ENCODE data around the gene WDR59.
A peak's percentile ranks its signal among the peaks of the same experiment; 100 is the strongest.

WDR59 gene

GRCh38 chr16:74987027-74987681, 2.2 kb upstream of the WDR59 start:
- Histone ChIP-seq H3K27me3 (ENCODE audit: control insufficient read depth, insufficient read depth, low read length, poor library complexity, severe bottlenecking) (no peaks in the 10 kb centered on the region), H3K4me1 (ENCODE audit: control insufficient read depth, insufficient read depth, low read length) (peaks cover 7% of the 10 kb centered on the region), H3K4me3 (ENCODE audit: insufficient read depth, low read depth, low read length) (no peak overlapping the region), H3K36me3 (ENCODE audit: control insufficient read depth, insufficient read depth, low read length) (no peaks in the 10 kb centered on the region), H3K27ac (ENCODE audit: insufficient read depth, low read depth, low read length, poor library complexity, severe bottlenecking) (no peak overlapping the region), H3K9me3 (ENCODE audit: control insufficient read depth, low read length) (no peaks in the 10 kb centered on the region)
- 83 to 84% methylated on average over 8 of the region's 8 CpGs for WGBS, 2 experiments

DNA sequence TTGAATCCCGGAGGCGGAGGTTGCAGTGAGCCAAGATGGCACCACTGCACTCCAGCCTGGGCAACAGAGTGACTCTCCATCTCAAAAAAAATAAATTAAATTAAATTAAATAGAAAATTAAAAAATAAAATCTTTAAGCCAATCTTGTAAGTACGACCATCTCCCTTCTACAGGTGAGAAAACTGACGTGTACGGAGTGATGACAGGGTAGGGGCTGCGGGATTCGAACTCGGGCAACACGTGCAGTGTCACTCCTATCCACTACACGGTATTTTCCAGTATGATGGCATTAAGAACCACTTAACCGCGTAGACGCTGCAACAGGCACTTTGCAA, 762 bp downstream of the WDR59 start:
- Histone ChIP-seq H3K27me3 (ENCODE audit: control insufficient read depth, insufficient read depth, low read length, poor library complexity, severe bottlenecking) (no peaks in the 10 kb centered on the region), H3K36me3 (ENCODE audit: control insufficient read depth, insufficient read depth, low read length) (no peaks in the 10 kb centered on the region), H3K27ac (ENCODE audit: insufficient read depth, low read depth, low read length, poor library complexity, severe bottlenecking) (no peak overlapping the region), H3K9me3 (ENCODE audit: control insufficient read depth, low read length) (no peaks in the 10 kb centered on the region), H3K4me3 (ENCODE audit: insufficient read depth, low read depth, low read length) (peak overlapping the region; percentile 95), H3K4me1 (ENCODE audit: control insufficient read depth, insufficient read depth, low read length) (no peaks in the 10 kb centered on the region)
- WGBS, 2 experiments, result 44 to 46% methylated on average over 11 of the region's 13 CpGs

DNA sequence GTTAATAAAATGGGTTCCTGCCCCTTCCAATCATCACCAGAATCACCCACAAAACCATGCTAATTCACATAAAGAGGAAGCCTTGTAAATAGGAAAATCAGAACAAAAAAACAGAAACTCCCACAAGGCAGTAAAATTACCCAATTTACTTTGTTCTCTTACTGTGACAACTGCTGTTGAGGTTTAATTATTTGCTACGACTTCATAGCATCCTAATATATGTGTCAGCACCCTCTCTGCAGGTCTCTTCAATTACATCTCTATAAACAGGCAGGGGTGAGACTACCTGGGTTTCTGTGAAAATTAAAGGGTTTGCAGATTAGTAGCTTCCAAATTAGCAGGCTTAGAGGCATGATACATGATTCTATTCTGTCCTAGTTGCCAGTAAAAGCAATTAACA, 2.7 kb downstream of the WDR59 start:
- WGBS, 2 experiments, result 100% methylated on average over 1 of the region's 1 CpG
- Histone ChIP-seq H3K27ac (ENCODE audit: insufficient read depth, low read depth, low read length, poor library complexity, severe bottlenecking) (no peak overlapping the region), H3K9me3 (ENCODE audit: control insufficient read depth, low read length) (no peaks in the 10 kb centered on the region), H3K4me3 (ENCODE audit: insufficient read depth, low read depth, low read length) (no peak overlapping the region), H3K36me3 (ENCODE audit: control insufficient read depth, insufficient read depth, low read length) (no peaks in the 10 kb centered on the region), H3K27me3 (ENCODE audit: control insufficient read depth, insufficient read depth, low read length, poor library complexity, severe bottlenecking) (no peaks in the 10 kb centered on the region), H3K4me1 (ENCODE audit: control insufficient read depth, insufficient read depth, low read length) (no peaks in the 10 kb centered on the region)

DNA sequence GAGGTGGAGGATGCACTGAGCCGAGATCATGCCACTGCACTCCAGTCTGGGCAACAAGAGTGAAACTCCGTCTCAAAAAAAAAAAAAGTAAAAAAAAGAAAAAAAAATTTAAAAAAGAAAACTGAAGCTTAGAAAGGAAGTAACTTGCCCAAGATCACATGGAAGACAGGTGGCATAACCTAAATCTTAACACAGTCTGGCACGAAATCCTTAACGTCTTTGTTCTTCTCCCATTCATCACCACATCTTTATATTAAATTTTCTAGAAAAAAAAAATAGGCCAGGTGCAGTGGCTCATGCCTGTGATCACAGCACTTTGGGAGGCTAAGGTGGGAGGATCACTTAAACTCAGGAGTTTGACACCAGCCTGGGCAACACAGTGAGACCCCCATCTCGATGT, 9.3 kb downstream of the WDR59 start:
- H3K27ac ChIP-seq (ENCODE audit: insufficient read depth, low read depth, low read length, poor library complexity, severe bottlenecking), result no peak overlapping the region
- H3K4me1 ChIP-seq (ENCODE audit: control insufficient read depth, insufficient read depth, low read length), result no peaks in the 10 kb centered on the region
- 85 to 88% methylated on average over 4 of the region's 5 CpGs for WGBS, 2 experiments

DNA sequence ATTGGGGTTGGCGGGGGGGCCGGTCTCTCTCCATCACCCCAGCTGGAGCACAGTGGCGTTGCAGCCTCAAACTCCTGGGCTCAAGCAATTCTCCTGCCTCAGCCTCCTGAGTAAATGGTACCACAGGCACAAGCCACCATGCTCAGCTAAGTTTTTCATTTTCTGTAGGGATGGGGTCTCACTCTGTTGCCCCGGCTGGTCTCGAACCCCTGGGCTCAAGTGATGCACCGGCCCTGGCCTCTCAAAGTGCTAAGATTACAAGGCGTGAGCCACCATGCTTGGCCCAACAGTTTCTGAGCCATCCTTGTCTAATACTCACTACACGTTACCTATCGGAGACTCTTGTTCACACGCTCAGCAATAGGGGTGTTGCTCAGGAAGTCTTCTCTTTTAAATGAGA, 11.6 kb downstream of the WDR59 start:
- no peak overlapping the region for H3K27ac ChIP-seq (ENCODE audit: insufficient read depth, low read depth, low read length, poor library complexity, severe bottlenecking)
- no peaks in the 10 kb centered on the region for H3K9me3 ChIP-seq (ENCODE audit: control insufficient read depth, low read length)
- 95 to 96% methylated on average over 10 of the region's 10 CpGs for WGBS, 2 experiments
- peaks cover 5% of the 10 kb centered on the region for H3K36me3 ChIP-seq (ENCODE audit: control insufficient read depth, insufficient read depth, low read length)
- H3K27me3 ChIP-seq (ENCODE audit: control insufficient read depth, insufficient read depth, low read length, poor library complexity, severe bottlenecking), result no peaks in the 10 kb centered on the region
- no peaks in the 10 kb centered on the region for H3K4me1 ChIP-seq (ENCODE audit: control insufficient read depth, insufficient read depth, low read length)
- H3K4me3 ChIP-seq (ENCODE audit: insufficient read depth, low read depth, low read length), result no peak overlapping the region

More for the DNA sequence above, 9.3 kb downstream of the WDR59 start:
- Histone ChIP-seq H3K9me3 (ENCODE audit: control insufficient read depth, low read length) (no peaks in the 10 kb centered on the region), H3K4me3 (ENCODE audit: insufficient read depth, low read depth, low read length) (no peak overlapping the region), H3K36me3 (ENCODE audit: control insufficient read depth, insufficient read depth, low read length) (peaks cover 5% of the 10 kb centered on the region), H3K27me3 (ENCODE audit: control insufficient read depth, insufficient read depth, low read length, poor library complexity, severe bottlenecking) (no peaks in the 10 kb centered on the region)

DNA sequence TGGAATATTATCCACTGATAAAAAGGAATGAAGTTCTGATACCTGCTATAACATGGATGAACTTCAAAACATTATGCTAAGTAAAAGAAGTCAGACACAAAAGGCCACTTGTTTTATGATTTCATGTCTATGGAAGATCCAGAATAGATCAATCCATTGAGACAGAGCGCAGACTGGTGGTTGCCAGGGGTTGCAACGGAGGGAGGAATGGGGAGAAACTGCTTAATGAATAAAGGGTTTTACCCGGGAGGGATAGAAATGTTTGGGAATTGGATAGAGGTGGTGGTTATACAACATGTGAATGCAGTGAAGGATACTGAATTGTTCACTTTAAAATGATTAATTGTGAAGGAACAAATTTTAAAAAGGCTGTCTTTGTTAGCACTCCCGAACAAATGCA, 30.2 kb downstream of the WDR59 start:
- Histone ChIP-seq H3K36me3 (ENCODE audit: control insufficient read depth, insufficient read depth, low read length) (peaks cover 26% of the 10 kb centered on the region), H3K9me3 (ENCODE audit: control insufficient read depth, low read length) (no peaks in the 10 kb centered on the region), H3K27me3 (ENCODE audit: control insufficient read depth, insufficient read depth, low read length, poor library complexity, severe bottlenecking) (no peaks in the 10 kb centered on the region), H3K4me1 (ENCODE audit: control insufficient read depth, insufficient read depth, low read length) (no peaks in the 10 kb centered on the region), H3K4me3 (ENCODE audit: insufficient read depth, low read depth, low read length) (no peak overlapping the region), H3K27ac (ENCODE audit: insufficient read depth, low read depth, low read length, poor library complexity, severe bottlenecking) (no peak overlapping the region)
- WGBS, 2 experiments, result 94 to 97% methylated on average over 4 of the region's 4 CpGs

DNA sequence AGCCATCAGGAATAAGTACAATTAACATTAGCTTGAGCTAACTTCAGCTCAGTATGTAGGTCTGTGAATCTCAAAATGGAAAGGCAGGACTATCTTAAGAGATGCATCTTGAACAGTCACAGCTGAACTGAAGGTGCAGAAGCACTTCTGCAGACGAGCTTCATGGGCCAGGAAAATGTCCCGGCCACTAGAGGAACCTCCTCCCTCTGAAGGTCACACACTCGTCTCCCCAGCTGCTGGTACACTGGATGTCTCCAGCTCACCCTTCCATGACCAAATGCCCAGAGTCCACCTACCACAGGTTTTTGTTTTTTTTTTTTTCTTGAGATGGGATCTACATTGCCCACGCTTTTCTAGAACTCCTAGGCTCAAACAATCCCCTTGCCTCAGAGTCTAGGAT, 33.2 kb downstream of the WDR59 start:
- H3K27me3 ChIP-seq (ENCODE audit: control insufficient read depth, insufficient read depth, low read length, poor library complexity, severe bottlenecking), result no peaks in the 10 kb centered on the region
- peaks cover 30% of the 10 kb centered on the region for H3K36me3 ChIP-seq (ENCODE audit: control insufficient read depth, insufficient read depth, low read length)
- no peaks in the 10 kb centered on the region for H3K4me1 ChIP-seq (ENCODE audit: control insufficient read depth, insufficient read depth, low read length)
- 89 to 90% methylated on average over 3 to 4 of the region's 4 CpGs for WGBS, 2 experiments
- no peaks in the 10 kb centered on the region for H3K9me3 ChIP-seq (ENCODE audit: control insufficient read depth, low read length)
- H3K4me3 ChIP-seq (ENCODE audit: insufficient read depth, low read depth, low read length), result no peak overlapping the region
- no peak overlapping the region for H3K27ac ChIP-seq (ENCODE audit: insufficient read depth, low read depth, low read length, poor library complexity, severe bottlenecking)

DNA sequence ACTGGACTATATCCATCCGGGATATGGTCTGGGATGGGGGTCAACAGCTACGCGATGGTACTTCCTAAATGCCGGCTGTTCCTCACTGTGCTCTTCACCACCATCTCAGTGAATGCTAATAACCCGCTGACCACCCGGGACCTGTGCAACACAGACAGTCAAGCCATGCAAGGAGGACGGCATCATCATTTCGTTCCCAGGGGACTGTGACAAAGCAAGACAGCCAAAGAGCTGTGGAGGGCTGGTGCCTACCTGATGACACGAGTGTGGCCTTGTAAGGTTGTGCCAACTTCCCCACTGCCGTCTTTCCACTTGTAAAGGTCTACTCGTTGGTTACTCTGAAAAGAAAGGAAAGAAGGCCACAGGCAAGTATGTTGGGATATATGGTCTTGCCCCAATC, 33.7 kb downstream of the WDR59 start:
- no peak overlapping the region for H3K27ac ChIP-seq (ENCODE audit: insufficient read depth, low read depth, low read length, poor library complexity, severe bottlenecking)
- no peaks in the 10 kb centered on the region for H3K4me1 ChIP-seq (ENCODE audit: control insufficient read depth, insufficient read depth, low read length)
- no peaks in the 10 kb centered on the region for H3K27me3 ChIP-seq (ENCODE audit: control insufficient read depth, insufficient read depth, low read length, poor library complexity, severe bottlenecking)
- 96% methylated on average over 11 of the region's 11 CpGs for WGBS, 2 experiments
- H3K4me3 ChIP-seq (ENCODE audit: insufficient read depth, low read depth, low read length), result no peak overlapping the region
- no peaks in the 10 kb centered on the region for H3K9me3 ChIP-seq (ENCODE audit: control insufficient read depth, low read length)
- peaks cover 30% of the 10 kb centered on the region for H3K36me3 ChIP-seq (ENCODE audit: control insufficient read depth, insufficient read depth, low read length)

GRCh38 chr16:74950511-74950910, 34.4 kb downstream of the WDR59 start:
- H3K27me3 ChIP-seq (ENCODE audit: control insufficient read depth, insufficient read depth, low read length, poor library complexity, severe bottlenecking), result no peaks in the 10 kb centered on the region
- H3K4me3 ChIP-seq (ENCODE audit: insufficient read depth, low read depth, low read length), result no peak overlapping the region
- H3K9me3 ChIP-seq (ENCODE audit: control insufficient read depth, low read length), result no peaks in the 10 kb centered on the region
- H3K4me1 ChIP-seq (ENCODE audit: control insufficient read depth, insufficient read depth, low read length), result no peaks in the 10 kb centered on the region
- WGBS, 2 experiments, result 94% methylated on average over 7 of the region's 7 CpGs
- H3K27ac ChIP-seq (ENCODE audit: insufficient read depth, low read depth, low read length, poor library complexity, severe bottlenecking), result no peak overlapping the region
- H3K36me3 ChIP-seq (ENCODE audit: control insufficient read depth, insufficient read depth, low read length), result peaks cover 26% of the 10 kb centered on the region

- 59 to 64% methylated on average over 3 of the region's 3 CpGs for WGBS, 2 experiments
- peaks cover 15% of the 10 kb centered on the region for H3K36me3 ChIP-seq (ENCODE audit: control insufficient read depth, insufficient read depth, low read length)
- no peak overlapping the region for H3K4me3 ChIP-seq (ENCODE audit: insufficient read depth, low read depth, low read length)
- no peaks in the 10 kb centered on the region for H3K9me3 ChIP-seq (ENCODE audit: control insufficient read depth, low read length)
- H3K4me1 ChIP-seq (ENCODE audit: control insufficient read depth, insufficient read depth, low read length), result no peaks in the 10 kb centered on the region
- H3K27me3 ChIP-seq (ENCODE audit: control insufficient read depth, insufficient read depth, low read length, poor library complexity, severe bottlenecking), result no peaks in the 10 kb centered on the region
- no peak overlapping the region for H3K27ac ChIP-seq (ENCODE audit: insufficient read depth, low read depth, low read length, poor library complexity, severe bottlenecking)
Observed at GRCh38 chr16:74949309-74949708, 35.6 kb downstream of the WDR59 start.

- no peak overlapping the region for H3K4me3 ChIP-seq (ENCODE audit: insufficient read depth, low read depth, low read length)
- H3K27me3 ChIP-seq (ENCODE audit: control insufficient read depth, insufficient read depth, low read length, poor library complexity, severe bottlenecking), result no peaks in the 10 kb centered on the region
- 92 to 94% methylated on average over 6 of the region's 6 CpGs for WGBS, 2 experiments
- no peaks in the 10 kb centered on the region for H3K4me1 ChIP-seq (ENCODE audit: control insufficient read depth, insufficient read depth, low read length)
- no peaks in the 10 kb centered on the region for H3K9me3 ChIP-seq (ENCODE audit: control insufficient read depth, low read length)
- no peak overlapping the region for H3K27ac ChIP-seq (ENCODE audit: insufficient read depth, low read depth, low read length, poor library complexity, severe bottlenecking)
- H3K36me3 ChIP-seq (ENCODE audit: control insufficient read depth, insufficient read depth, low read length), result peaks cover 17% of the 10 kb centered on the region
Observed at GRCh38 chr16:74944466-74944865, 40.5 kb downstream of the WDR59 start.

All from ectodermal cell (in vitro differentiated cells).